A549 (cell line): Measurements from ENCODE around the gene BTBD16.

ENCODE experiments used
- CTCF ChIP-seq: fragments of >200 bp; sonication (Bioruptor Twin); formaldehyde crosslinking; IDR thresholded peaks from 3 replicates; pipeline ENCODE4 v1.5.1; 2016
- EP300 ChIP-seq, 2 experiments: fragments of >200 bp; sonication (Bioruptor Twin); formaldehyde crosslinking; IDR thresholded peaks; 2 replicates in 1 of 2; 3 replicates in 1 of 2; pipeline ENCODE4 v1.6.1; 2016 to 2017
- HEYL ChIP-seq: fragments of 250-450 bp; sonication (Bioruptor Pico); IDR thresholded peaks from 2 replicates; pipeline ENCODE4 v1.8.0; 2021; ENCODE audit warnings: mild to moderate bottlenecking, moderate library complexity
- POLR2A ChIP-seq: IDR thresholded peaks from 2 replicates; pipeline ENCODE4 v1.6.1; 2012; ENCODE audit warnings: mild to moderate bottlenecking, low read length
- RAD21 ChIP-seq, 2 experiments: fragments of >200 bp in 1 of 2; sonication (Bioruptor Twin) in 1 of 2; formaldehyde crosslinking in 1 of 2; IDR thresholded peaks in 1 of 2; conservative IDR thresholded peaks in 1 of 2; 2 replicates in 1 of 2; 3 replicates in 1 of 2; pipeline ENCODE4 v1.6.1; 2012 to 2018; ENCODE audit warnings: inconsistent platforms in 1 of 2
- RARB ChIP-seq: fragments of 250-450 bp; sonication (Bioruptor Pico); IDR thresholded peaks from 2 replicates; pipeline ENCODE4 v1.8.0; 2021; ENCODE audit warnings: mild to moderate bottlenecking, moderate library complexity
- RFX5 ChIP-seq: fragments of 450-650 bp; IDR thresholded peaks from 2 replicates; pipeline ENCODE4 v1.7.1; 2014; ENCODE audit warnings: antibody characterized with exemption, mild to moderate bottlenecking, moderate library complexity
- RNF2 ChIP-seq: fragments of 200-600 bp; sonication (generic); IDR thresholded peaks from 2 replicates; pipeline ENCODE4 v1.6.1; 2016; ENCODE audit warnings: low read depth, mild to moderate bottlenecking, antibody characterized with exemption, moderate library complexity, borderline replicate concordance

DNA sequence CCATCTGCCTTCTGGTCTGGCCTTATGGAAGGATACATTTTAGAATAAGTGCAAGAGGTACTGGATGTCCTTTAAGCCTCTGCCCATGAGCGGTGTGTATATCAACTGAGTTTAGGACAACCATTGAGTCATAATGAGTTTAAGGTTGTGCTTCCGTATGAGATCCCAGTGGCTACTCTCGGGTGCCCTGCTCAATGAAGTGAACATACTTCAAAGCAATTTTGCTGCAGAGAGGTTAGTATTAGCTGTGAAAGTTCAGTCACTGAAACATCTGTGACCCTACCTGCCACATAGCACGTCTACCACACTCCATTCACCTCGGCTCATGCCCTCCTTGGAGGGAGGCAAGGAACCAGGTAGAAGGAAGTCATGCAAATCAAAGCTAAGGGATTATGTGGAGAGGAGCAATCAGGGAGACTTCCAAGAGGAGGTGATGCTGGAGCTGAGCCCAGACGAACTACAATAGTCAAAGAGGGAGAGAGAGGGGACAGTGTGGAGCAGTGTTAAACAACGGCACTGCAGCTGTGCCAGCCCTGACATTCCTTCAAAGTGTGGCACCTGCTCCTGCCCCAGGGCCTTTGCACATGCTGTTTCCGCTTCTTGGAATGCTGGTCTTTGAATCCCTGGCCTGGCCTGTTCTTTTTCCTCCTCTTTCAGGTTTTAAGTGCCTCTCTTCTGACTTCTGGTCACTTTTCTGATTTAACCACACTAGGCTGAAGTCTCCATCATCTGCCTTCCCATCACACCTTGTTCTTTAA is 25.4 kb downstream of the BTBD16 start:
- TF ChIP-seq CTCF (no peak), RFX5 (no peak), POLR2A (no peak), EP300 (IDR thresholded peaks at IDR 0.05) (no peak), HEYL (CRISPR knock-in tag) (no peak), RNF2 (no peak), RARB (CRISPR knock-in tag) (no peak), RAD21 (conservative IDR thresholded peaks at IDR 0.05 in 1 of 2, IDR thresholded peaks at IDR 0.05 in 1 of 2) (no peak)
